ENCODE results near the gene MLXIP.
"Not testable (repeated sequence)": the region's sequence is repeated elsewhere in the genome, so short reads cannot be mapped to it uniquely, and the experiment has no call there.

Gene MLXIP

GRCh38 chr12:122078141-122079032, at the start of gene MLXIP:
Gene MLXIP (plus strand): TSS chr12:122078756. CDS start chr12:122078854, 98 bp downstream.
- peak; percentile 75 for DNase-seq (ENCODE audit: low read depth)
- H3K4me3 ChIP-seq (ENCODE audit: low read depth, low read length): peak within 1 kb of the TSS; percentile 90

- no peak overlapping the region for H3K4me3 ChIP-seq (ENCODE audit: low read depth, low read length)
- no peak for DNase-seq (ENCODE audit: low read depth)
Observed at GRCh38 chr12:122028905-122029560, 49.5 kb upstream of the MLXIP start.

GRCh38 chr12:122029620-122030423, 48.7 kb upstream of the MLXIP start:
- DNase-seq (ENCODE audit: low read depth): no peak
- no peak overlapping the region for H3K4me3 ChIP-seq (ENCODE audit: low read depth, low read length)

- H3K4me3 ChIP-seq (ENCODE audit: low read depth, low read length): no peak overlapping the region
- DNase-seq (ENCODE audit: low read depth): no peak
Observed at GRCh38 chr12:122030424-122031035, 48.0 kb upstream of the MLXIP start.

- no peak for DNase-seq (ENCODE audit: low read depth)
- H3K4me3 ChIP-seq (ENCODE audit: low read depth, low read length): no peak overlapping the region
Observed at GRCh38 chr12:122031342-122032216, 47.0 kb upstream of the MLXIP start.

- H3K4me3 ChIP-seq (ENCODE audit: low read depth, low read length): no peak overlapping the region
- no peak for DNase-seq (ENCODE audit: low read depth)
Observed at GRCh38 chr12:122032580-122032979, 46.0 kb upstream of the MLXIP start.

- no peak overlapping the region for H3K4me3 ChIP-seq (ENCODE audit: low read depth, low read length)
- no peak for DNase-seq (ENCODE audit: low read depth)
Observed at GRCh38 chr12:122035292-122035691, 43.3 kb upstream of the MLXIP start.

- DNase-seq (ENCODE audit: low read depth): no peak
Observed at GRCh38 chr12:122036153-122036552, 42.4 kb upstream of the MLXIP start.

GRCh38 chr12:122040579-122041386, 37.8 kb upstream of the MLXIP start:
- H3K4me3 ChIP-seq (ENCODE audit: low read depth, low read length): no peak overlapping the region
- no peak for DNase-seq (ENCODE audit: low read depth)

More at GRCh38 chr12:122036153-122036552, 42.4 kb upstream of the MLXIP start:
- no peak overlapping the region for H3K4me3 ChIP-seq (ENCODE audit: low read depth, low read length)

GRCh38 chr12:122041458-122041857, 37.1 kb upstream of the MLXIP start:
- H3K4me3 ChIP-seq (ENCODE audit: low read depth, low read length); DNase-seq (ENCODE audit: low read depth): not testable (repeated sequence)

GRCh38 chr12:122042910-122043309, 35.6 kb upstream of the MLXIP start:
- no peak for DNase-seq (ENCODE audit: low read depth)
- no peak overlapping the region for H3K4me3 ChIP-seq (ENCODE audit: low read depth, low read length)

- no peak overlapping the region for H3K4me3 ChIP-seq (ENCODE audit: low read depth, low read length)
- DNase-seq (ENCODE audit: low read depth): no peak
Observed at GRCh38 chr12:122043476-122043875, 35.1 kb upstream of the MLXIP start.

- no peak overlapping the region for H3K4me3 ChIP-seq (ENCODE audit: low read depth, low read length)
- DNase-seq (ENCODE audit: low read depth): no peak
Observed at GRCh38 chr12:122045262-122045661, 33.3 kb upstream of the MLXIP start.

- H3K4me3 ChIP-seq (ENCODE audit: low read depth, low read length): no peak overlapping the region
- DNase-seq (ENCODE audit: low read depth): no peak
Observed at GRCh38 chr12:122046145-122046544, 32.4 kb upstream of the MLXIP start.

- DNase-seq (ENCODE audit: low read depth): no peak
- no peak overlapping the region for H3K4me3 ChIP-seq (ENCODE audit: low read depth, low read length)
Observed at GRCh38 chr12:122048151-122048550, 30.4 kb upstream of the MLXIP start.

- no peak for DNase-seq (ENCODE audit: low read depth)
- H3K4me3 ChIP-seq (ENCODE audit: low read depth, low read length): no peak overlapping the region
Observed at GRCh38 chr12:122049827-122050226, 28.7 kb upstream of the MLXIP start.

GRCh38 chr12:122050706-122051105, 27.9 kb upstream of the MLXIP start:
- no peak overlapping the region for H3K4me3 ChIP-seq (ENCODE audit: low read depth, low read length)
- no peak for DNase-seq (ENCODE audit: low read depth)

Data from skeletal muscle cell (primary cell).